Activated CD4-positive, alpha-beta T cell treated with anti-CD3 and anti-CD28 coated beads for 36 hours (primary cell): ENCODE results near the gene CHD2. TPM values are rescaled to one million over a fixed set of nuclear protein-coding genes. Genes with fewer than 3 reads are reported as not detected.

Source experiments
- ATAC-seq: fragments of 200-7000 bp; cut with Tn5 transposase; one replicate; pipeline ENCODE4 v1.10.0; 2021; ENCODE audit warnings: mild to moderate bottlenecking, moderate library complexity
- CTCF ChIA-PET: fragments of 350-600 bp; sonication (Branson Sonifier 250); formaldehyde crosslinking; loops from one replicate; lab custom pipeline; 2021; ENCODE audit warnings: antibody characterized with exemption; lab: Charles Lee
- POLR2A ChIA-PET: fragments of 350-600 bp; sonication (Branson Sonifier 250); formaldehyde crosslinking; loops from one replicate; lab custom pipeline; 2021; ENCODE audit warnings: antibody characterized with exemption, inconsistent platforms; lab: Charles Lee
- DNase-seq: peaks from one replicate; pipeline ENCODE4 v3.0.0-alpha.2; 2020
- H3K27ac Mint-ChIP-seq: one replicate; pipeline ENCODE4 v1.8.0; 2021; ENCODE audit warnings: mixed read lengths
- H3K27me3 Mint-ChIP-seq: one replicate; pipeline ENCODE4 v1.8.0; 2021; ENCODE audit warnings: mixed read lengths
- H3K36me3 Mint-ChIP-seq: one replicate; pipeline ENCODE4 v1.8.0; 2021; ENCODE audit warnings: low read depth, mixed read lengths
- H3K4me1 Mint-ChIP-seq: one replicate; pipeline ENCODE4 v1.8.0; 2021; ENCODE audit warnings: mixed read lengths
- H3K4me3 Mint-ChIP-seq: one replicate; pipeline ENCODE4 v1.8.0; 2021; ENCODE audit warnings: mild to moderate bottlenecking, moderate library complexity, mixed read lengths
- H3K9me3 Mint-ChIP-seq: one replicate; pipeline ENCODE4 v1.8.0; 2021; ENCODE audit warnings: low read depth, mixed read lengths
- intact Hi-C, 2 experiments: fragments of 100-400 bp; cut with DNase I in 1 of 2; cut with micrococcal nuclease in 1 of 2; formaldehyde crosslinking; loops; one replicate each; pipeline versions ENCODE4 v1.14.2 to v1.15.1; 2022 to 2024; cut with DNase I, micrococcal nuclease
- total RNA-seq, 2 experiments: library from RNA; stranded (reverse); gene quantifications; one replicate each; pipeline ENCODE4 v1.2.3, GENCODE V29; 2021

The CHD2 gene
- total RNA-seq, 2 experiments from 2014 or later, result 118 to 149 TPM

DNA sequence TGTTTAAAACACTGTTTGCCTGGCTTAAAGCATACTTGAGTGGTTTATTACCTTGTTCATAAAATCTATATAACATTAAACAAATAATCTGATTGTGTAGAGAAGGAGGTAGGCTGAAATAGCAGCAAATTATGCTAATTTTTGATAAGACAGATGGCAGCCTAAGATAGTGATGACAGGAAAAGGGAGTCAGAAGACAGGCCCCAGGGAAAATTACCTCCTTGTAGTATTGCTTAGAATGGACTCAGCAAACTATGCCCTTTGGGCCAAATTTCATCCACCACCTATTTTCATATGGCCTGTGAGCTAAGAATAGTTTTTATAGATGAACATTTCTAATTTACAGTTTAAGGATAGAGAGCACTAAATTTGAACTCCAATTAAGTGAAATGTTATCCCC, 37.8 kb downstream of the CHD2 start:
- H3K4me1 Mint-ChIP-seq, result peaks cover 51% of the 10 kb centered on the region

DNA sequence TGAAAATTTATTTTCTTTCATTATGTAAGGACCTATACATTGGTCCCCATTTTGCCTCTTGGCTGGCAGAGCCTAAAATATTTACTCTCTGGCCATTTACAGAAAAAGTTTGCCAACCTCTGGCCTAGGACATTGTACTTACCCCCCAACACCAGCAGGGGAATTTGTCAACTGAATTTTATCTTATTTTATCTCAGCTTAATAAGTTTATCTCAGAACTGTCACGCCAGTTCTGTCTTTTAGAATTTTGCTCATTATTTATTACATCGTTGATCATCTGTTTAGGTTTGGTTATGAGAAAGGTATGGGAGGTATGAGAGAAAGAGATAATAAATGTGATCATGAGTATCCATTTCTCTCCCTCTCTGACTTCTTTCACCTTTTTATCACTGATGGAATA, 38.3 kb downstream of the CHD2 start:
- intact Hi-C loops, result no loop called here
- ChIA-PET POLR2A (interaction anchor here (0.7 kb wide), 1 partner anchor 12 kb away, joined by 3 read pairs; no protein-coding TSS in a partner anchor), CTCF (interaction anchor here (0.6 to 4.2 kb wide), 11 partner anchors 9 to 142 kb away, joined by 3 to 26 read pairs (median 4); no protein-coding TSS in a partner anchor)
- Mint-ChIP-seq H3K27me3 (no peaks in the 10 kb centered on the region), H3K36me3 (peaks cover 78% of the 10 kb centered on the region), H3K4me3 (no peak overlapping the region), H3K27ac (no peak overlapping the region), H3K4me1 (peaks cover 48% of the 10 kb centered on the region), H3K9me3 (no peaks in the 10 kb centered on the region)
- ATAC-seq (no peak), DNase-seq (no peak)

More for the DNA sequence above, 37.8 kb downstream of the CHD2 start:
- DNase-seq (no peak), ATAC-seq (no peak)
- intact Hi-C loops, result no loop called here
- ChIA-PET CTCF (interaction anchor here (0.6 to 4.2 kb wide), 9 partner anchors 8 to 140 kb away, joined by 3 to 26 read pairs (median 4); no protein-coding TSS in a partner anchor), POLR2A (interaction anchor here (0.7 kb wide), 1 partner anchor 12 kb away, joined by 3 read pairs; no protein-coding TSS in a partner anchor)
- Mint-ChIP-seq H3K9me3 (no peaks in the 10 kb centered on the region), H3K36me3 (peaks cover 77% of the 10 kb centered on the region), H3K27ac (peak overlapping the region; percentile 16), H3K4me3 (no peak overlapping the region), H3K27me3 (no peaks in the 10 kb centered on the region)

DNA sequence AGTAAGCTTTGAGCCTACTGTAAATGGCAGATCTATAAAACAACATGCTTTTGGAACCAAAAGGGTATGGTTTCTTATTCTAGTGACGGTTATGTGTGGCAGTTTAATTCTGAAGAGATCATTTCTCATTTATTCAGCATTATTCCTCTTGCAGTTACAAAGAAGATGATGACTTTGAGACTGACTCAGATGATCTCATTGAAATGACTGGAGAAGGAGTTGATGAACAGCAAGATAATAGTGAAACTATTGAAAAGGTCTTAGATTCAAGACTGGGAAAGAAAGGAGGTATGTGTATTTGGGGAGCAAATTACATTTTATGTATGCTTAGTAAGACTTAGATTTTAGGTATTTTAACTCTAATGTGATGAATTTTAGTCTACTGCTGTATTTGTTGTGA, 41.5 kb downstream of the CHD2 start:
- no peak for DNase-seq
- intact Hi-C loops, result loop anchor here (2.0 to 5.0 kb wide), 3 partner anchors 17 to 76 kb away; no protein-coding TSS in a partner anchor
- peak overlapping the region; percentile 67 for H3K27ac Mint-ChIP-seq
- POLR2A ChIA-PET, result no interaction called here
- CTCF ChIA-PET, result interaction anchor here (0.7 to 3.4 kb wide), 3 partner anchors 8 to 146 kb away, joined by 3 to 19 read pairs (median 13); no protein-coding TSS in a partner anchor
- no peaks in the 10 kb centered on the region for H3K27me3 Mint-ChIP-seq
- H3K36me3 Mint-ChIP-seq, result peaks cover 79% of the 10 kb centered on the region
- H3K4me1 Mint-ChIP-seq, result peaks cover 23% of the 10 kb centered on the region
- ATAC-seq, result peak; percentile 90
- H3K9me3 Mint-ChIP-seq, result peaks cover 3% of the 10 kb centered on the region
- no peak overlapping the region for H3K4me3 Mint-ChIP-seq

DNA sequence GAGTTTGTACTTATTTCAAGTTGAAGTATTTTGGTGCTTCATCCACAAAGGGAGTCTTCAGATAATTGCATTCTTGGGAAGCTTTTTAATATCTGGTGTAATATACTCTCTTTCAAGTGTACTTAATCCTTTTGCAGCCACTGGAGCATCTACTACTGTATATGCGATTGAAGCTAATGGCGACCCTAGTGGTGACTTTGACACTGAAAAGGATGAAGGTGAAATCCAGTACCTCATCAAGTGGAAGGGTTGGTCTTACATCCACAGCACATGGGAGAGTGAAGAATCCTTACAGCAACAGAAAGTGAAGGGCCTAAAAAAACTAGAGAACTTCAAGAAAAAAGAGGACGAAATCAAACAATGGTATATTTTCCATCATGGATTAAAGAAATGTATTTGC, 42.6 kb downstream of the CHD2 start:
- Mint-ChIP-seq H3K36me3 (peaks cover 84% of the 10 kb centered on the region), H3K4me1 (peaks cover 16% of the 10 kb centered on the region), H3K27ac (peak overlapping the region; percentile 62), H3K4me3 (no peak overlapping the region), H3K9me3 (peaks cover 10% of the 10 kb centered on the region), H3K27me3 (no peaks in the 10 kb centered on the region)
- ATAC-seq (no peak), DNase-seq (no peak)
- POLR2A ChIA-PET, result no interaction called here
- intact Hi-C loops, result loop anchor here (2.0 to 5.0 kb wide), 3 partner anchors 16 to 75 kb away; no protein-coding TSS in a partner anchor
- CTCF ChIA-PET, result interaction anchor here (0.7 to 3.4 kb wide), 6 partner anchors 9 to 226 kb away, joined by 3 to 19 read pairs (median 4); no protein-coding TSS in a partner anchor

DNA sequence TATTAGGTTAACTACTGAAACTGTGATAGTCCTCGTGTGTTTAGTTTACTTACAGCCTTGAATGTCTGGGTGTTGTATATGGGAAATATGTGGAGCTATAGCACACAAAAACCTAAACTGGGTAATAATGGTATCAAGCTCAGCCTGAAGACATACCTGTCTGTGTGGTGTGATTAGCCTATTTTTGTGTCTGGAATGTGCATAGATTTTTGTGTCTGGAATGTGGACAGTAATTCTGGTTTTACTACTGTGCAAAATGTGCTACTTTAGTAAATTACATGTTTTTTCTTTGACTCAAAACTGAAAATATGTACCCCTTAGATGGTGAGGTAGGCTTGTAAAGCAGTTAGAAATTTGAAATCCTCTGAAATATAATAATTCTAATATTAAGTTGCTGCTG, 43.5 kb downstream of the CHD2 start:
- Mint-ChIP-seq H3K27ac (peak overlapping the region; percentile 27), H3K9me3 (peaks cover 17% of the 10 kb centered on the region), H3K4me1 (peaks cover 16% of the 10 kb centered on the region), H3K27me3 (no peaks in the 10 kb centered on the region), H3K36me3 (peaks cover 86% of the 10 kb centered on the region), H3K4me3 (no peak overlapping the region)
- POLR2A ChIA-PET, result no interaction called here
- DNase-seq, result no peak
- intact Hi-C loops, result loop anchor here (2.0 to 5.0 kb wide), 3 partner anchors 15 to 74 kb away; no protein-coding TSS in a partner anchor
- ATAC-seq, result no peak
- CTCF ChIA-PET, result interaction anchor here (0.6 to 3.4 kb wide), 5 partner anchors 10 to 146 kb away, joined by 3 to 19 read pairs (median 4); no protein-coding TSS in a partner anchor

DNA sequence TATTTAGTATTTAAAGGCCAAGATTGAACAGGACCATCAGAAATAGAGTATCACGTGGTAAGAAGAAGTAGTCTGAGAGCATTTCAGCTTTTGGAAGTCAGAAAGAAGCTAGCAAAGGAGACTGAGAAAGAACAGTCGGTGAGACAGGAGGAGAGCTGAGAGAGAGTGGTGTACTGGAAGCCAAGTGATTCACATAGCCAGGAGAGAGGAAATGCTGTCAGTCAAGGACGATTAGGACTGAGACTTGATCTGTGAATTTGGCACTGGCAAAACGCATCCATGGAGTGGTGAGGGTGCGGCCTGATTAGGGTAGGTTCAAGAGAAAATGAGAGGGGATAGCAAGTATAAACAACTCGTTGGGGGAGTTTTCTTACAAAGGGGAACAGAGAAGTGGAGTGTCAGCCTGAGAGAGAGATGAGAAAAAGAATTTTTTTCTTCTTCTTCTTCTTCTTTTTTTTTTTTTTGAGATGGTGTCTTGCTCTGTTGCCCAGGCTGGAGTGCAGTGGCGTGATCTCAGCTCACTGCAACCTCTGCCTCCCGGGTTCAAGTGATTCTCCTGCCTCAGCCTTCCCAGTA, 44.9 kb downstream of the CHD2 start:
- H3K36me3 Mint-ChIP-seq, result peaks cover 88% of the 10 kb centered on the region
- H3K9me3 Mint-ChIP-seq, result peaks cover 30% of the 10 kb centered on the region
- no peak overlapping the region for H3K4me3 Mint-ChIP-seq
- no peak for ATAC-seq
- H3K4me1 Mint-ChIP-seq, result peaks cover 16% of the 10 kb centered on the region
- intact Hi-C loops, result loop anchor here (5.0 kb wide), 2 partner anchors 37 to 72 kb away; no protein-coding TSS in a partner anchor
- H3K27ac Mint-ChIP-seq, result peak overlapping the region; percentile 43
- CTCF ChIA-PET, result interaction anchor here (0.8 to 1.3 kb wide), 4 partner anchors 9 to 148 kb away, joined by 3 to 8 read pairs (median 5); no protein-coding TSS in a partner anchor
- POLR2A ChIA-PET, result no interaction called here
- DNase-seq, result no peak
- no peaks in the 10 kb centered on the region for H3K27me3 Mint-ChIP-seq

DNA sequence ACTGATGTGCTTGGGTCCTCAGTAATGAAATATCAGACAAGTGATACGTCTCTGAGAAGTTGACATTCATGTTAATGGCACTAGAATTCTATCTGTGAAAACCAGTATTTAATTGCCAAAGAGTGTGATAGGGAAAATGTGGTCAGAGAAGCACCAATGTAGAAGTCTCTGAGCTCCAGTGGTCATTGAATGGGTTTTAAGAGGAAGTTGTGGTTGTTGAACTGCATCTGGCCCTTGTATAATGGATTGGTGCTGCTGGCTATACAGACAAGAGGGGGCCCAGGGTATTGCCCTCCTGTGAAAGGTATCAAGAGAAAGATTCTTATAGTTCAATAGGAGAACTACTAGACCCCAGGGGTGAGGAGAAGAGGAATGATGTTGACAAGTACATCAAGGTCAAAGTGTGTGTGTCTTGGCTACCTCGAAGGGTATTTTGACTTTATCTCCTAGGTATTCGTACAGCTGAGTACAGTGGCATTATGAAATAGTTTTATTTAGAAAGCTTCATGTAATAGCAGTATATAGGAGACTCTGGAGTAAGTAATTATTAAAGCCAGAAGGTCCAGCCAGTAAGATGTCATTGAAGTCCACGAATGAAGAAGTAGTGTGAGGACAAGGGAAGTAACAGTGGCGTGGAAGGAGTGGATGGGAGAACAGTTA, 47.1 kb downstream of the CHD2 start:
- ChIA-PET POLR2A (no interaction called here), CTCF (interaction anchor here (0.6 to 1.8 kb wide), 3 partner anchors 7 to 22 kb away, joined by 3 to 4 read pairs (median 4); no protein-coding TSS in a partner anchor)
- no peak for ATAC-seq
- intact Hi-C loops, result loop anchor here in 1 of 2 experiments (5.0 kb wide), 1 partner anchor 70 kb away; no protein-coding TSS in a partner anchor
- no peak for DNase-seq
- Mint-ChIP-seq H3K27me3 (no peaks in the 10 kb centered on the region), H3K4me1 (peaks cover 5% of the 10 kb centered on the region), H3K36me3 (peaks cover 96% of the 10 kb centered on the region), H3K27ac (peak overlapping the region; percentile 2), H3K4me3 (no peak overlapping the region), H3K9me3 (peaks cover 31% of the 10 kb centered on the region)

DNA sequence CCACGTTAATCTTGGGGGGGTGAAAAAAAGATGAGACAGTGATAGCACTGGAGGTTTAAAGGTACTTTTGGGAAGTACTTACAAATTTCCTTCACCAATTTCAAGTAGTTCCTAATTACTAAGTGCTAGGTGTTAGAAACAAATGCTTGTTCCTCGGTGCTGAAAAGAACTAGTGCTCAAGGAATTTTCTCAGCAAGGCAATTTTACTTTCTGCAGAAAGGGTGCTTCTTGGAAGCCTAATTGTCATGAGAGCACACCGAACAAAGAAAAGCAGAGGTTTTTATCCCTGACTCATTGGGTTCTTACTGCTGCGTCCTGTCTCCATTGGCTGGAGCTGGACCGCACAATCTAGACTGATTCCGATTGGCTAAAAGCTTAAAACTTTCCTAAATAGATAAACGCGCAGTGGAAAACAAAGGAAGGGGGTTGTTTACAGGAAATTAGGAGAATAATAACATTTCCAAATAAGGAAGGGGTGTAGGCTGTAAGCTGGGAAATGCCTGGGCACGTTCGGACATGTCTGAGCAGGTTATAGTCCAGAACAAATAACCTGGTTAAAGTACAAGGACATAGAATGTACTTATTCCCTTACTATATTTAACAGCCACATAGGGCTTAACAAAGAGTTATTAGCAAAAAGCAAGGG, 49.6 kb downstream of the CHD2 start:
- ATAC-seq, result no peak
- ChIA-PET CTCF (interaction anchor here (1.5 kb wide), 1 partner anchor 72 kb away, joined by 3 read pairs; no protein-coding TSS in a partner anchor), POLR2A (no interaction called here)
- Mint-ChIP-seq H3K27ac (peak overlapping the region; percentile 74), H3K9me3 (peaks cover 31% of the 10 kb centered on the region), H3K4me3 (no peak overlapping the region), H3K27me3 (no peaks in the 10 kb centered on the region), H3K36me3 (peaks cover 81% of the 10 kb centered on the region), H3K4me1 (no peaks in the 10 kb centered on the region)
- intact Hi-C loops, result loop anchor here in 1 of 2 experiments (5.0 kb wide), 1 partner anchor 68 kb away; no protein-coding TSS in a partner anchor
- no peak for DNase-seq

DNA sequence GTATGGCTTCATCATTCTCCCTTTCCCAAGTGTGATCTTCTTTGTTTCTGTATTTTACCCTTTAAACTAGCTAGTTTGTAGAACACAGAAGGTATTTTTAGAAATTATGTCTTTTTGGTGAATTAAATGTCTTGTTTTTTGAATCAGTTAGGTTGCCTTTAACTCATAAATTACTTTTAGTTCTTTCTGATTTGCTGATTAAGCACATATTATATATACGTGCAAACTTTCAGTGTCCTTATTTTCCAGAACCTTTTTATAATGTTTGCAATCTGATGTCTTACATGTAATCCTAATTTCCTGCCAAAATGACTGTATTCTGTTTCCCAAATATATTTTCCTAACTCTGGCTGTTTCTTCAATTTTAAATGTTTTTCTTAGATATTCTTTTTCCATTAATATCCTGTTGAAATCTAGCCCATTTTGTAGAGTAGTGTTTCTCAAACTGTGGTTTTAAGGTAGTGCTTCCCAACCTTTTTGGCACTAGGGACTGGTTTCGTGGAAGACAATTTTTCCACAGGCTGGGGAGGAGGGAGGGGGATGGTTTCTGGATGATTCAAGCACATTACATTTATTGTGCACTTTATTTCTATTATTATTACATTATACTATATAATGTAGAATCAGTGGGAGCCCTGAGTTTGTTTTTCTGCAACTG, 51.8 kb downstream of the CHD2 start:
- Mint-ChIP-seq H3K4me1 (peaks cover 8% of the 10 kb centered on the region), H3K27ac (no peak overlapping the region), H3K4me3 (no peak overlapping the region), H3K9me3 (peaks cover 27% of the 10 kb centered on the region), H3K27me3 (no peaks in the 10 kb centered on the region), H3K36me3 (peaks cover 79% of the 10 kb centered on the region)
- CTCF ChIA-PET, result interaction anchor here (0.7 to 3.5 kb wide), 4 partner anchors 10 to 155 kb away, joined by 3 to 19 read pairs (median 4); no protein-coding TSS in a partner anchor
- POLR2A ChIA-PET, result no interaction called here
- intact Hi-C loops, result no loop called here
- DNase-seq (no peak), ATAC-seq (no peak)

DNA sequence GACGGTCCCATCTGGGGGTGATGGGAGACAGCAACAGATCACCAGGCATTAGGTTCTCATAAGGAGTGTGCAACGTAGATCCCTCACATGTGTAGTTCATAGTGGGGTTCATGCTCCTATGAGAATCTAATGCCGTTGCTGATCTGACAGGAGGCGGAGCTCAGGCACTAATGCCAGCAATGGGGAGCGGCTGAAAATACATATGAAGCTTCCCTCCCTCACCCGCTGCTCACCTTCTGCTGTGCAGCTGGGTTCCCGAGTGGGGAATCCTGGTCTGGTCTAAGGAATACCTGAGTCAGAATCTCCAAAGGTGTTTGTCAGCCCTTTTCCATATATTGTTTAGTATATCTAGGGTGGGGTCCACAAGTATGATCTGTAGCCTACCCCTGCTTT, 52.3 kb downstream of the CHD2 start:
- peaks cover 23% of the 10 kb centered on the region for H3K9me3 Mint-ChIP-seq
- DNase-seq, result no peak
- ChIA-PET POLR2A (no interaction called here), CTCF (interaction anchor here (0.7 to 3.5 kb wide), 4 partner anchors 10 to 73 kb away, joined by 3 to 19 read pairs (median 4); no protein-coding TSS in a partner anchor)
- no peaks in the 10 kb centered on the region for H3K27me3 Mint-ChIP-seq
- no peak for ATAC-seq
- H3K27ac Mint-ChIP-seq, result no peak overlapping the region
- H3K4me1 Mint-ChIP-seq, result peaks cover 14% of the 10 kb centered on the region
- H3K4me3 Mint-ChIP-seq, result no peak overlapping the region
- intact Hi-C loops, result no loop called here
- peaks cover 78% of the 10 kb centered on the region for H3K36me3 Mint-ChIP-seq
